A549 (cell line): ENCODE data around the gene PEDS1. TPM values are rescaled to one million over a fixed set of nuclear protein-coding genes. Genes with fewer than 3 reads are reported as not detected.

Experiments
- ATAC-seq, 2 experiments: fragments of 200-7000 bp in 1 of 2; fragments of >200 bp in 1 of 2; cut with Nextera tagmentation in 1 of 2; cut with Tn5 transposase in 1 of 2; 3 replicates each; pipeline versions ENCODE4 v1.8.0 to v1.9.1; 2018 to 2020; ENCODE audit warnings: mild to moderate bottlenecking in 1 of 2, moderate library complexity in 1 of 2
- CTCF ChIA-PET: fragments of 300-600 bp; sonication (Branson Sonifier 250); formaldehyde crosslinking; extraction: SDS; loops from one replicate; lab custom pipeline; 2021; ENCODE audit warnings: antibody characterized with exemption, inconsistent platforms; lab: Yijun Ruan, JAX
- POLR2A ChIA-PET: fragments of 350-600 bp; formaldehyde crosslinking; extraction: SDS; loops from one replicate; lab custom pipeline; 2021; ENCODE audit warnings: antibody characterized with exemption, inconsistent platforms; lab: Yijun Ruan, JAX
- DNase-seq, 2 experiments: peaks; one replicate each; pipeline versions ENCODE4 v3.0.0 to v3.0.0-alpha.2; 2011 to 2016; ENCODE audit warnings: low read depth in 1 of 2, low spot score in 1 of 2
- FAIRE-seq: peaks from 2 replicates; lab custom pipeline; 2011; peaks lifted over from hg19 to GRCh38; lab: Jason Lieb, UNC
- H3K27ac ChIP-seq, 2 experiments: fragments of >200 bp; sonication (Bioruptor Twin); formaldehyde crosslinking; 3 replicates each; pipeline ENCODE4 v1.5.1; 2016 to 2017
- H3K4me1 ChIP-seq: fragments of >200 bp; sonication (Bioruptor Twin); formaldehyde crosslinking; 3 replicates; pipeline ENCODE4 v1.6.1; 2016
- H3K4me2 ChIP-seq: fragments of >200 bp; sonication (Bioruptor Twin); formaldehyde crosslinking; 3 replicates; pipeline ENCODE4 v1.6.1; 2016
- H3K4me3 ChIP-seq: fragments of >200 bp; sonication (Bioruptor Twin); formaldehyde crosslinking; 3 replicates; pipeline ENCODE4 v1.5.1; 2016
- H3K9me3 ChIP-seq: fragments of >200 bp; sonication (Bioruptor Twin); formaldehyde crosslinking; 3 replicates; pipeline ENCODE4 v1.6.1; 2016
- CHD4 ChIP-seq: fragments of 200-600 bp; sonication (generic); IDR thresholded peaks from 2 replicates; pipeline ENCODE4 v1.6.1; 2016; ENCODE audit warnings: antibody characterized with exemption, mild to moderate bottlenecking, borderline replicate concordance
- ESRRA ChIP-seq: fragments of 150-350 bp; IDR thresholded peaks from 2 replicates; pipeline ENCODE4 v1.6.1; 2014; ENCODE audit warnings: mild to moderate bottlenecking, low read length, borderline replicate concordance
- GATA3 ChIP-seq: IDR thresholded peaks from 2 replicates; pipeline ENCODE4 v1.6.1; 2012; ENCODE audit warnings: borderline replicate concordance
- JUNB ChIP-seq: fragments of >200 bp; sonication (Bioruptor Twin); formaldehyde crosslinking; IDR thresholded peaks from 2 replicates; pipeline ENCODE4 v1.6.1; 2016
- MYC ChIP-seq: IDR thresholded peaks from 2 replicates; pipeline ENCODE4 v1.6.1; 2012; ENCODE audit warnings: mild to moderate bottlenecking, inconsistent platforms, low read length, improper control_type of control experiment, borderline replicate concordance
- NPAS2 ChIP-seq: fragments of 250-450 bp; sonication (Bioruptor Pico); IDR thresholded peaks from 2 replicates; pipeline ENCODE4 v1.8.0; 2022; ENCODE audit warnings: mild to moderate bottlenecking, moderate library complexity, borderline replicate concordance
- POLR2A ChIP-seq: IDR thresholded peaks from 2 replicates; pipeline ENCODE4 v1.6.1; 2012; ENCODE audit warnings: mild to moderate bottlenecking, low read length
- RARB ChIP-seq: fragments of 250-450 bp; sonication (Bioruptor Pico); IDR thresholded peaks from 2 replicates; pipeline ENCODE4 v1.8.0; 2021; ENCODE audit warnings: mild to moderate bottlenecking, moderate library complexity
- RCOR1 ChIP-seq: fragments of 150-350 bp; IDR thresholded peaks from 2 replicates; pipeline ENCODE4 v1.6.1; 2014; ENCODE audit warnings: antibody characterized with exemption, low read length, low read depth
- ZFP36 ChIP-seq: fragments of 450-650 bp; IDR thresholded peaks from 2 replicates; pipeline ENCODE4 v1.6.1; 2014; ENCODE audit warnings: borderline replicate concordance; ENCODE audit not compliant: partially characterized antibody
- WGBS: methylation state at CpG from one replicate; pipeline ENCODE4 v1.1.6; 2017; ENCODE audit errors: missing lambda C conversion rate; 5-methylcytosine and 5-hydroxymethylcytosine counted together
- polyA plus RNA-seq, 4 experiments: library from polyadenylated mRNA; depleted of rRNA in 3 of 4; stranded (reverse); fragments of >200 nt; fragmentation: RNase III in 1 of 4; extraction: RNeasy Plus Mini Kit Qiagen cat#74134 plus additional on column Dnase treatment in 1 of 4; gene quantifications; 2 replicates in 3 of 4; 3 replicates in 1 of 4; pipeline ENCODE4 v1.2.3, GENCODE V29; 2011 to 2017
- TF ChIP-seq, protein P1 (sequence below): IDR thresholded peaks from 2 replicates; pipeline ENCODE4 v1.6.1; 2012; ENCODE audit warnings: low read depth, borderline replicate concordance
- TF ChIP-seq, protein P2 (sequence below): IDR thresholded peaks from 2 replicates; pipeline ENCODE4 v1.6.1; 2012
- TF ChIP-seq, protein P3 (sequence below): fragments of 250-450 bp; sonication (Bioruptor Pico); IDR thresholded peaks from 2 replicates; pipeline ENCODE4 v1.5.0; 2021; ENCODE audit warnings: mild to moderate bottlenecking, moderate library complexity, borderline replicate concordance
- TF ChIP-seq, protein P4 (sequence below): fragments of 250-450 bp; sonication (Bioruptor Pico); IDR thresholded peaks from 2 replicates; pipeline ENCODE4 v1.5.0; 2020; ENCODE audit warnings: low read depth, mild to moderate bottlenecking, moderate library complexity
- TF ChIP-seq, protein P5 (sequence below): fragments of 200-600 bp; sonication (generic); IDR thresholded peaks from 2 replicates; pipeline ENCODE4 v1.6.1; 2016; ENCODE audit warnings: antibody characterized with exemption, mild to moderate bottlenecking, moderate library complexity

PEDS1 gene
- polyA plus RNA-seq, 2 of the 4 experiments (the other 2 are of a cell fraction) = 24.5 to 25.8 TPM

DNA sequence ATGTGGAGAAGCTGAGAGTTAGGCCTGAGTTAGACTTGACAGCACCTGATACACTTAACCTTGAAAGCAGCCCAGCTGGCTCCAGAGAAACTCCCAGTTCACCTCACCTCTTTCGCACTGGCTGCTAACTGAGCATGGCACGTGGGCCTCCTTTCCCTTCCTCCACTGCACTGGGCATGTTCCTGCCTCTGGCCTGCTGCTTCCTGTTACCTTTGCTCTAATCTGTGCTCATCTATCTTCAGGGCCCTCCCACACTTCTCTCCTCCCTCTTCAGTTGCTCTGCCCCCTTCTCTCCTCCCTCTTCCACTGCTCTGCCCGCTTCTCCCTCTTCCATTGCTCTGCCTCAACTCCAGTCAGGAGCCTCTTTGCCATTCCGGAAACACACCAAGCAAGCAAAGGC is 26.9 kb downstream of the PEDS1 start:
- ATAC-seq = peak; percentile 55 to 82; a peak in 4 of 6 replicates
- peak overlapping the region; percentile 44 to 72; a peak in 4 of 6 replicates for H3K27ac ChIP-seq
- POLR2A ChIA-PET = interaction anchor here (0.8 kb wide), 1 partner anchor 27 kb away, joined by 3 read pairs; the partner anchor contains the start of gene PEDS1
- FAIRE-seq = no peak
- peaks cover 31% of the 10 kb centered on the region for H3K4me1 ChIP-seq
- peak overlapping the region; percentile 25; the same call in 1 of the 3 replicates for H3K4me2 ChIP-seq
- CTCF ChIA-PET = interaction anchor here (1.5 to 31.2 kb wide), 5 partner anchors 14 to 338 kb away, joined by 4 to 1085 read pairs (median 123); partner anchors contain the start of genes CEBPB, PEDS1 and UBE2V1
- TF ChIP-seq POLR2A (no peak), RCOR1 (no peak)
- TF ChIP-seq, protein P1, sequence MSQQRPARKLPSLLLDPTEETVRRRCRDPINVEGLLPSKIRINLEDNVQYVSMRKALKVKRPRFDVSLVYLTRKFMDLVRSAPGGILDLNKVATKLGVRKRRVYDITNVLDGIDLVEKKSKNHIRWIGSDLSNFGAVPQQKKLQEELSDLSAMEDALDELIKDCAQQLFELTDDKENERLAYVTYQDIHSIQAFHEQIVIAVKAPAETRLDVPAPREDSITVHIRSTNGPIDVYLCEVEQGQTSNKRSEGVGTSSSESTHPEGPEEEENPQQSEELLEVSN = no peak
- TF ChIP-seq, protein P2, sequence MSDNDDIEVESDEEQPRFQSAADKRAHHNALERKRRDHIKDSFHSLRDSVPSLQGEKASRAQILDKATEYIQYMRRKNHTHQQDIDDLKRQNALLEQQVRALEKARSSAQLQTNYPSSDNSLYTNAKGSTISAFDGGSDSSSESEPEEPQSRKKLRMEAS = peak; percentile 51; the same call in 1 of the 2 replicates
- 46% methylated on average over 4 of the region's 4 CpGs for WGBS
- no peaks in the 10 kb centered on the region for H3K9me3 ChIP-seq
- H3K4me3 ChIP-seq = no peak overlapping the region
- DNase-seq = peak in 1 of 2 experiments; percentile 73

DNA sequence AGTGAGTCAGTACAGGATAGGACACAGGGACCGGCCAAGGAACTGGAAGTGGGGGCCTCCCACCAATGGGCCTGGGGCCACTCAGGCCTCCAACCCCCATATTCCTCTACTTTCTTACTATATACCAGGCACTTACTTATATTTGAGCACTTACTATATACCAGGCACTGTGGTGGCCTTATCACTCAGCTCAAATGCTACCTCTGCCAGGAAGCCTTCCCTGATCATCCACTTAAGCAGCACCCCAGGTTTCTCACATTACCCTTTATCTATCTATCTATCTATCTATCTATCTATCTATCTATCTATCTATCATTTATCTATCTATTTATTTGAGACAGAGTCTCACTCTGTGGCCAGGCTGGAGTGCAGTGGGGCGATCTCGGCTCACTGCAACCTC is 28.2 kb downstream of the PEDS1 start:
- ChIA-PET POLR2A (no interaction called here), CTCF (interaction anchor here (1.1 to 31.2 kb wide), 7 partner anchors 8 to 54 kb away, joined by 3 to 1085 read pairs (median 83); partner anchors contain the start of genes CEBPB and PEDS1)
- no peak for FAIRE-seq
- Histone ChIP-seq H3K9me3 (no peaks in the 10 kb centered on the region), H3K4me1 (peaks cover 25% of the 10 kb centered on the region), H3K4me2 (no peak overlapping the region)
- 97% methylated on average over 3 of the region's 3 CpGs for WGBS
- TF ChIP-seq, protein P3, sequence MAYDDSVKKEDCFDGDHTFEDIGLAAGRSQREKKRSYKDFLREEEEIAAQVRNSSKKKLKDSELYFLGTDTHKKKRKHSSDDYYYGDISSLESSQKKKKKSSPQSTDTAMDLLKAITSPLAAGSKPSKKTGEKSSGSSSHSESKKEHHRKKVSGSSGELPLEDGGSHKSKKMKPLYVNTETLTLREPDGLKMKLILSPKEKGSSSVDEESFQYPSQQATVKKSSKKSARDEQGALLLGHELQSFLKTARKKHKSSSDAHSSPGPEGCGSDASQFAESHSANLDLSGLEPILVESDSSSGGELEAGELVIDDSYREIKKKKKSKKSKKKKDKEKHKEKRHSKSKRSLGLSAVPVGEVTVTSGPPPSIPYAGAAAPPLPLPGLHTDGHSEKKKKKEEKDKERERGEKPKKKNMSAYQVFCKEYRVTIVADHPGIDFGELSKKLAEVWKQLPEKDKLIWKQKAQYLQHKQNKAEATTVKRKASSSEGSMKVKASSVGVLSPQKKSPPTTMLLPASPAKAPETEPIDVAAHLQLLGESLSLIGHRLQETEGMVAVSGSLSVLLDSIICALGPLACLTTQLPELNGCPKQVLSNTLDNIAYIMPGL (CRISPR knock-in tag) = no peak
- no peak for TF ChIP-seq GATA3
- no peak for TF ChIP-seq RARB
- TF ChIP-seq, protein P4, sequence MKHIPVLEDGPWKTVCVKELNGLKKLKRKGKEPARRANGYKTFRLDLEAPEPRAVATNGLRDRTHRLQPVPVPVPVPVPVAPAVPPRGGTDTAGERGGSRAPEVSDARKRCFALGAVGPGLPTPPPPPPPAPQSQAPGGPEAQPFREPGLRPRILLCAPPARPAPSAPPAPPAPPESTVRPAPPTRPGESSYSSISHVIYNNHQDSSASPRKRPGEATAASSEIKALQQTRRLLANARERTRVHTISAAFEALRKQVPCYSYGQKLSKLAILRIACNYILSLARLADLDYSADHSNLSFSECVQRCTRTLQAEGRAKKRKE (CRISPR knock-in tag) = no peak
- no peak for TF ChIP-seq NPAS2 (CRISPR knock-in tag)
- TF ChIP-seq MYC = no peak
- TF ChIP-seq ZFP36 = no peak
- no peak for TF ChIP-seq ESRRA
- TF ChIP-seq CHD4 = no peak
- TF ChIP-seq, protein P5, sequence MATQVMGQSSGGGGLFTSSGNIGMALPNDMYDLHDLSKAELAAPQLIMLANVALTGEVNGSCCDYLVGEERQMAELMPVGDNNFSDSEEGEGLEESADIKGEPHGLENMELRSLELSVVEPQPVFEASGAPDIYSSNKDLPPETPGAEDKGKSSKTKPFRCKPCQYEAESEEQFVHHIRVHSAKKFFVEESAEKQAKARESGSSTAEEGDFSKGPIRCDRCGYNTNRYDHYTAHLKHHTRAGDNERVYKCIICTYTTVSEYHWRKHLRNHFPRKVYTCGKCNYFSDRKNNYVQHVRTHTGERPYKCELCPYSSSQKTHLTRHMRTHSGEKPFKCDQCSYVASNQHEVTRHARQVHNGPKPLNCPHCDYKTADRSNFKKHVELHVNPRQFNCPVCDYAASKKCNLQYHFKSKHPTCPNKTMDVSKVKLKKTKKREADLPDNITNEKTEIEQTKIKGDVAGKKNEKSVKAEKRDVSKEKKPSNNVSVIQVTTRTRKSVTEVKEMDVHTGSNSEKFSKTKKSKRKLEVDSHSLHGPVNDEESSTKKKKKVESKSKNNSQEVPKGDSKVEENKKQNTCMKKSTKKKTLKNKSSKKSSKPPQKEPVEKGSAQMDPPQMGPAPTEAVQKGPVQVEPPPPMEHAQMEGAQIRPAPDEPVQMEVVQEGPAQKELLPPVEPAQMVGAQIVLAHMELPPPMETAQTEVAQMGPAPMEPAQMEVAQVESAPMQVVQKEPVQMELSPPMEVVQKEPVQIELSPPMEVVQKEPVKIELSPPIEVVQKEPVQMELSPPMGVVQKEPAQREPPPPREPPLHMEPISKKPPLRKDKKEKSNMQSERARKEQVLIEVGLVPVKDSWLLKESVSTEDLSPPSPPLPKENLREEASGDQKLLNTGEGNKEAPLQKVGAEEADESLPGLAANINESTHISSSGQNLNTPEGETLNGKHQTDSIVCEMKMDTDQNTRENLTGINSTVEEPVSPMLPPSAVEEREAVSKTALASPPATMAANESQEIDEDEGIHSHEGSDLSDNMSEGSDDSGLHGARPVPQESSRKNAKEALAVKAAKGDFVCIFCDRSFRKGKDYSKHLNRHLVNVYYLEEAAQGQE = no peak
- TF ChIP-seq JUNB = no peak
- TF ChIP-seq, all 56 proteins: peak for 0
- Histone ChIP-seq H3K4me3 (no peak overlapping the region), H3K27ac (no peak overlapping the region)
- no peak for ATAC-seq
- no peak for DNase-seq
